ENCODE measurements around the gene PTPRF. TPM values are rescaled to one million over a fixed set of nuclear protein-coding genes. Genes with fewer than 3 reads are reported as not detected.

The PTPRF gene
- total and polyA plus RNA-seq, 12 donors = 1.7 to 10.3 (median 4.5) TPM

DNA sequence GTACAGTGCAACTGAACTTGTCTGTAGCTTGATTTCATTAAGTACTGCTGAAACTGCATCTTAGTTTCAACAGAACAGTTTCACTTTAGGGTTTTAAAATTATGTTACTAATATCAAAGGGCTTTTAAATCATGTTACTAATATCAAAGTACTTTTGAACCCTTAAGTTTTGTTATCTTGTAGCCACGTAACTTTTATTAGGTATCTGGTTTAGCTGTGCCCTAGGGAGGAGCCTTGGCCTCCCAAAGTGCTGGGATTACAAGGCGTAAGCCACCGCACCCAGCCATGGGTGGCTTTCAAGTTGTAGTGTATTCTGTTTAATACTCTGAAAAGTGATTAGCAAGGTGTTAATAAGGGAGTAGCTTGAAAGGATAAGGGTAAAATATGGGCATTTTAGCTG is 121.2 kb downstream of the PTPRF start:
- WGBS, 2 donors = 61 to 62% methylated on average over 3 of the region's 3 CpGs
- Histone ChIP-seq H3K4me1 (peaks cover 9 to 40% (median 19%) of the 10 kb centered on the region in 9 donors), H3K4me3 (peak overlapping the region in 2 of 10 donors; percentile 70 to 93), H3K36me3 (peaks cover 0 to 43% (median 27%) of the 10 kb centered on the region in 9 donors), H3K9me3 (no peaks in the 10 kb centered on the region), H3K27me3 (no peaks in the 10 kb centered on the region), H3K27ac (no peak overlapping the region)
- intact Hi-C loops (cut with DNase I) = loop anchor here in 7 of 10 donors (5.0 to 10.0 kb wide), 5 partner anchors 53 to 125 kb away; partner anchors contain the start of genes PTPRF (in 4 of the 7) and ST3GAL3 (in 2 of the 7)
- no peak for ATAC-seq
- TF ChIP-seq, protein P1, sequence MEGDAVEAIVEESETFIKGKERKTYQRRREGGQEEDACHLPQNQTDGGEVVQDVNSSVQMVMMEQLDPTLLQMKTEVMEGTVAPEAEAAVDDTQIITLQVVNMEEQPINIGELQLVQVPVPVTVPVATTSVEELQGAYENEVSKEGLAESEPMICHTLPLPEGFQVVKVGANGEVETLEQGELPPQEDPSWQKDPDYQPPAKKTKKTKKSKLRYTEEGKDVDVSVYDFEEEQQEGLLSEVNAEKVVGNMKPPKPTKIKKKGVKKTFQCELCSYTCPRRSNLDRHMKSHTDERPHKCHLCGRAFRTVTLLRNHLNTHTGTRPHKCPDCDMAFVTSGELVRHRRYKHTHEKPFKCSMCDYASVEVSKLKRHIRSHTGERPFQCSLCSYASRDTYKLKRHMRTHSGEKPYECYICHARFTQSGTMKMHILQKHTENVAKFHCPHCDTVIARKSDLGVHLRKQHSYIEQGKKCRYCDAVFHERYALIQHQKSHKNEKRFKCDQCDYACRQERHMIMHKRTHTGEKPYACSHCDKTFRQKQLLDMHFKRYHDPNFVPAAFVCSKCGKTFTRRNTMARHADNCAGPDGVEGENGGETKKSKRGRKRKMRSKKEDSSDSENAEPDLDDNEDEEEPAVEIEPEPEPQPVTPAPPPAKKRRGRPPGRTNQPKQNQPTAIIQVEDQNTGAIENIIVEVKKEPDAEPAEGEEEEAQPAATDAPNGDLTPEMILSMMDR (IDR thresholded peaks at IDR 0.05) = no peak
- DNase-seq = no peak

DNA sequence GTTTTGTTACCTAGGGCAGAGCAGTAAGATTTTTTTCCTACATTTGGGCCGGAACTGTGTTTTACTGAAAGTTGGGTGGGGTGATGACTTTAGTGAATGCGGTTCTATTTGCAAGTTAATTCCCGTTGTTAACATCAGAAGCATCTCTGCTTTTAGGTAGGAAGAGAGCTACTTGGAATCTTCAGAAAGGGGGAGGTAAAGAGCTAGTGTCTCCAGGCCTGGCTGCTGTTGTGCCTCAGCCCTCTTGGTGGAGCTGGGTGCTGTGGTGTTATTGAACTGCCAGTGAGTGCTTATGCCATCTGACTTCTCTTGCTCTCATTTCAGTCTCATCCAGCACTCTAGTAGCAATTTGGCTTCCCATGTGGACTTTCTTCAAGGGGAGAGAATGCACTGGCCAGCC is 122.7 kb downstream of the PTPRF start:
- TF ChIP-seq, protein P1 (IDR thresholded peaks at IDR 0.05) = peak in 3 of 9 donors; percentile 8 to 21 (median 18)
- Histone ChIP-seq H3K36me3 (peaks cover 0 to 57% (median 41%) of the 10 kb centered on the region in 9 donors), H3K27me3 (no peaks in the 10 kb centered on the region), H3K4me3 (no peak overlapping the region), H3K4me1 (peaks cover 9 to 38% (median 19%) of the 10 kb centered on the region in 9 donors), H3K9me3 (no peaks in the 10 kb centered on the region), H3K27ac (no peak overlapping the region)
- 54 to 64% methylated on average over 3 of the region's 3 CpGs for WGBS, 2 donors
- intact Hi-C loops (cut with DNase I) = loop anchor here in 7 of 10 donors (5.0 to 10.0 kb wide), 5 partner anchors 51 to 126 kb away; partner anchors contain the start of genes PTPRF (in 4 of the 7) and ST3GAL3 (in 2 of the 7)
- no peak for ATAC-seq
- DNase-seq = no peak

- intact Hi-C loops (cut with DNase I) = loop anchor here in 7 of 10 donors (5.0 to 10.0 kb wide), 5 partner anchors 51 to 127 kb away; partner anchors contain the start of genes PTPRF (in 4 of the 7) and ST3GAL3 (in 2 of the 7)
- Histone ChIP-seq H3K9me3 (no peaks in the 10 kb centered on the region), H3K27ac (no peak overlapping the region), H3K4me3 (no peak overlapping the region), H3K27me3 (no peaks in the 10 kb centered on the region), H3K36me3 (peaks cover 0 to 63% (median 46%) of the 10 kb centered on the region in 9 donors), H3K4me1 (peaks cover 9 to 33% (median 19%) of the 10 kb centered on the region in 9 donors)
- 71 to 78% methylated on average over 5 of the region's 5 CpGs for WGBS, 2 donors
- DNase-seq (no peak), ATAC-seq (no peak)
- TF ChIP-seq, protein P1 (IDR thresholded peaks at IDR 0.05) = no peak
These were observed 123.2 kb downstream of the PTPRF start for GRCh38 chr1:43653893-43654292.

GRCh38 chr1:43655953-43656352 is 125.3 kb downstream of the PTPRF start:
- DNase-seq (no peak), ATAC-seq (no peak)
- 58% methylated on average over 1 of the region's 1 CpG for WGBS, 2 donors
- H3K9me3 ChIP-seq = no peaks in the 10 kb centered on the region
- H3K27me3 ChIP-seq = no peaks in the 10 kb centered on the region
- H3K27ac ChIP-seq = no peak overlapping the region
- peaks cover 4 to 83% (median 67%) of the 10 kb centered on the region in 9 donors for H3K36me3 ChIP-seq
- H3K4me3 ChIP-seq = no peak overlapping the region
- TF ChIP-seq, protein P1 (IDR thresholded peaks at IDR 0.05) = no peak
- intact Hi-C loops (cut with DNase I) = loop anchor here in 4 of 10 donors (5.0 to 10.0 kb wide), 3 partner anchors 49 to 121 kb away; partner anchors contain the start of genes PTPRF (in 2 of the 4) and ST3GAL3 (in 2 of the 4)
- peaks cover 6 to 28% (median 15%) of the 10 kb centered on the region in 9 donors for H3K4me1 ChIP-seq
